Loucy (cell line): ENCODE measurements around the gene GCDH.

ENCODE experiments used
- EZH2phosphoT487 ChIP-seq: fragments of 200-600 bp; IDR thresholded peaks from 2 replicates; pipeline ENCODE4 v1.6.1; 2018; ENCODE audit warnings: antibody characterized with exemption, mild to moderate bottlenecking, moderate library complexity, borderline replicate concordance
- TF ChIP-seq, protein P1 (sequence below): fragments of 200-600 bp; sonication (generic); conservative IDR thresholded peaks from 2 replicates; pipeline ENCODE4 v1.5.1; 2014; ENCODE audit warnings: mild to moderate bottlenecking, antibody characterized with exemption, low read length

DNA sequence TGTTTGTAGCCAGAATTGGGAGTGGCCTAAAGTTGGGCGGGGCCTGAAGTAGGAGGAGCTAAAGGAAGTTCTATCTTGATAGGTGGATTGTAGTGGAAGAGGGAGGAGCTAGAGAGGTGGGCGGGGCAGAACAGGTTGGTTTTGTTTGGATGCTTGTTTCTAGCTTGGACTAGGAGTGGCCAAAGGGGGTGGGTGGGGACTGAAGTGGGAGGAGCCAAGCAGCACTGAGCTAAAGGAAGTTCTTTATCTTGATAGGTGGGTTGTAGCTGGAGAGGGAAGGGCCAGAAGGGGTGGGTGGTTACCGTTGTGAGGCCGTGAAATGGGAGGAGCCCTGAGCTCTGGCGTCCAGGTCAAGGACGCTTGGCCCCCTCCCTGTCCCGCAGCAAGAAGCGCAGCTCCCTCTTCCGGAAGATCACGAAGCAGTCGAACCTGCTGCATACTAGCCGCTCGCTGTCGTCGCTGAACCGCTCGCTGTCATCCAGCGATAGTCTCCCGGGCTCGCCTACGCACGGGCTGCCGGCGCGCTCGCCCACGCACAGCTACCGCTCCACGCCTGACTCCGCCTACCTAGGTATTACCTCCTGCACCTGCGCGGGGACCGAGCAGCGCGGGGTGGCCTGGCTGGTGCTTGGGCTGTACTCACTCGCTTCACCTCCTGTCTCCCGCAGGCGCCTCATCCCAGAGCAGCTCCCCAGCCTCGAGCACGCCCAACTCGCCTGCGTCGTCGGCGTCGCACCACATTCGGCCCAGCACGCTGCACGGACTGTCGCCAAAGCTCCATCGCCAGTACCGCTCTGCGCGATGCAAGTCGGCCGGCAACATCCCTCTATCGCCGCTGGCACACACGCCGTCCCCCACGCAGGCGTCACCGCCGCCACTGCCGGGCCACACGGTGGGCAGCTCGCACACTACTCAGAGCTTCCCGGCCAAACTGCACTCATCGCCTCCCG is 17.7 kb upstream of the GCDH start:
- TF ChIP-seq, protein P1, sequence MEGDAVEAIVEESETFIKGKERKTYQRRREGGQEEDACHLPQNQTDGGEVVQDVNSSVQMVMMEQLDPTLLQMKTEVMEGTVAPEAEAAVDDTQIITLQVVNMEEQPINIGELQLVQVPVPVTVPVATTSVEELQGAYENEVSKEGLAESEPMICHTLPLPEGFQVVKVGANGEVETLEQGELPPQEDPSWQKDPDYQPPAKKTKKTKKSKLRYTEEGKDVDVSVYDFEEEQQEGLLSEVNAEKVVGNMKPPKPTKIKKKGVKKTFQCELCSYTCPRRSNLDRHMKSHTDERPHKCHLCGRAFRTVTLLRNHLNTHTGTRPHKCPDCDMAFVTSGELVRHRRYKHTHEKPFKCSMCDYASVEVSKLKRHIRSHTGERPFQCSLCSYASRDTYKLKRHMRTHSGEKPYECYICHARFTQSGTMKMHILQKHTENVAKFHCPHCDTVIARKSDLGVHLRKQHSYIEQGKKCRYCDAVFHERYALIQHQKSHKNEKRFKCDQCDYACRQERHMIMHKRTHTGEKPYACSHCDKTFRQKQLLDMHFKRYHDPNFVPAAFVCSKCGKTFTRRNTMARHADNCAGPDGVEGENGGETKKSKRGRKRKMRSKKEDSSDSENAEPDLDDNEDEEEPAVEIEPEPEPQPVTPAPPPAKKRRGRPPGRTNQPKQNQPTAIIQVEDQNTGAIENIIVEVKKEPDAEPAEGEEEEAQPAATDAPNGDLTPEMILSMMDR: no peak
- no peak for TF ChIP-seq EZH2phosphoT487
